Measurements from ENCODE around the gene PILRA. TPM values are rescaled to one million over a fixed set of nuclear protein-coding genes. Genes with fewer than 3 reads are reported as not detected.
A peak's percentile ranks its signal among the peaks of the same experiment; 100 is the strongest.
"Not testable (repeated sequence)": the region's sequence is repeated elsewhere in the genome, so short reads cannot be mapped to it uniquely, and the experiment has no call there.

Gene PILRA
- total RNA-seq, 1 experiment from 2014 or later, result 0.65 TPM

DNA sequence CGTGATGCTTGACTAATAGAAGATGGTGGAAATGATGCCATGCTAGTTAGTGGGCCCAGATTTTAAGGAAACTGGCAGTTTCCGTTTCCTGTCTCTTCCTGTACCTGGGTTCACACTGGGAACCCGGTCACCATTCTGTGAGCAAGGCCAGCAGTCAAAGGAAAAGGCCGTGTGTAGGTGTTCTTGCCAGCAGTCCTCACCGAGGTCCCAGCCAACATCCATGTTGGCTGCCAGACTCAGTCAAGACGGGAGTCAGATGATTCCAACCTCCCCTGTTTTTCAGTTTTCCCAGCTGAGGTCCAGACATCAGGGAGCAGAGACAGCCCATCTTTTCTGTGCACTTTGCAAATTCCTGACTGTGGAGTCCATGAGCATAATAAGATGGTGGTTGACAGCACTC lies 30.5 kb upstream of the PILRA start:
- DNase-seq (ENCODE audit: unreplicated experiment), result no peak
- Mint-ChIP-seq H3K36me3 (ENCODE audit: insufficient read depth, unreplicated experiment) (peaks cover 97% of the 10 kb centered on the region), H3K4me1 (ENCODE audit: insufficient read depth, unreplicated experiment) (peaks cover 27% of the 10 kb centered on the region), H3K27me3 (ENCODE audit: insufficient read depth, unreplicated experiment) (no peaks in the 10 kb centered on the region), H3K9me3 (ENCODE audit: unreplicated experiment) (no peaks in the 10 kb centered on the region), H3K4me3 (ENCODE audit: unreplicated experiment) (no peak overlapping the region), H3K27ac (ENCODE audit: low read depth, unreplicated experiment) (no peak overlapping the region)
- TF ChIP-seq, protein P1, sequence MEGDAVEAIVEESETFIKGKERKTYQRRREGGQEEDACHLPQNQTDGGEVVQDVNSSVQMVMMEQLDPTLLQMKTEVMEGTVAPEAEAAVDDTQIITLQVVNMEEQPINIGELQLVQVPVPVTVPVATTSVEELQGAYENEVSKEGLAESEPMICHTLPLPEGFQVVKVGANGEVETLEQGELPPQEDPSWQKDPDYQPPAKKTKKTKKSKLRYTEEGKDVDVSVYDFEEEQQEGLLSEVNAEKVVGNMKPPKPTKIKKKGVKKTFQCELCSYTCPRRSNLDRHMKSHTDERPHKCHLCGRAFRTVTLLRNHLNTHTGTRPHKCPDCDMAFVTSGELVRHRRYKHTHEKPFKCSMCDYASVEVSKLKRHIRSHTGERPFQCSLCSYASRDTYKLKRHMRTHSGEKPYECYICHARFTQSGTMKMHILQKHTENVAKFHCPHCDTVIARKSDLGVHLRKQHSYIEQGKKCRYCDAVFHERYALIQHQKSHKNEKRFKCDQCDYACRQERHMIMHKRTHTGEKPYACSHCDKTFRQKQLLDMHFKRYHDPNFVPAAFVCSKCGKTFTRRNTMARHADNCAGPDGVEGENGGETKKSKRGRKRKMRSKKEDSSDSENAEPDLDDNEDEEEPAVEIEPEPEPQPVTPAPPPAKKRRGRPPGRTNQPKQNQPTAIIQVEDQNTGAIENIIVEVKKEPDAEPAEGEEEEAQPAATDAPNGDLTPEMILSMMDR (IDR thresholded peaks at IDR 0.05; ENCODE audit: unreplicated experiment), result no peak
- ChIA-PET CTCF (no interaction called here), POLR2A (interaction anchor here (0.8 kb wide), 1 partner anchor 86 kb away, joined by 3 read pairs; the partner anchor contains the start of gene ZCWPW1)
- BruUV-seq (replicated peaks), result no TSS peak
- intact Hi-C loops (cut with micrococcal nuclease), result loop anchor here (10.0 kb wide), 1 partner anchor 208 kb away; no protein-coding TSS in a partner anchor

DNA sequence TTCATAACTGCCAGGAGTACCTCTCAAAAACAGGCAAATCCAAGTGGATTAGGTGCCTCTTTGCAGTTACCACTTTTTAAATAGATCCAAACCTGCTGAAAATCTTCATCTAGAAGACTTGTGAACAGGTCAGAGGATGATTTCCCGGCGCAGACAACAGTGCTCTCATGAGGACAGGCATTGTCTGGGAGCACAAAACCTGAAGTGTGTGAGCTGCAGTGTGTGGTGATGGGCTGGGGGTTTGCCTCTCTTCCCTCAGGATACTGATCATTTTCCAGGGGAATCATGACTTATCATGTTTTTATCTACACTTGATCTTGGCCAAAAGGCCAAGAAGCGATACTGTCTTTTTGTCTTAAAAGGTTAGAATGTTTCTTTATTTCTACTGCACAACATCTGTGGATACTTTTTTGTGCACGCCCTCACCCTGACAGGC lies 29.1 kb upstream of the PILRA start:
- Mint-ChIP-seq H3K36me3 (ENCODE audit: insufficient read depth, unreplicated experiment) (peaks cover 96% of the 10 kb centered on the region), H3K4me1 (ENCODE audit: insufficient read depth, unreplicated experiment) (peaks cover 21% of the 10 kb centered on the region)
- intact Hi-C loops (cut with micrococcal nuclease), result loop anchor here (10.0 kb wide), 1 partner anchor 209 kb away; no protein-coding TSS in a partner anchor
- TF ChIP-seq, protein P1 (IDR thresholded peaks at IDR 0.05; ENCODE audit: unreplicated experiment), result peak; percentile 19
- not testable (repeated sequence) for H3K27ac Mint-ChIP-seq (ENCODE audit: low read depth, unreplicated experiment); H3K27me3 Mint-ChIP-seq (ENCODE audit: insufficient read depth, unreplicated experiment); H3K4me3 Mint-ChIP-seq (ENCODE audit: unreplicated experiment); BruUV-seq (replicated peaks); DNase-seq (ENCODE audit: unreplicated experiment); H3K9me3 Mint-ChIP-seq (ENCODE audit: unreplicated experiment)
- CTCF ChIA-PET, result interaction anchor here (0.6 to 1.2 kb wide), 3 partner anchors 10 to 194 kb away, joined by 4 to 6 read pairs (median 4); no protein-coding TSS in a partner anchor
- POLR2A ChIA-PET, result interaction anchor here (0.7 kb wide), 1 partner anchor 10 kb away, joined by 3 read pairs; no protein-coding TSS in a partner anchor

DNA sequence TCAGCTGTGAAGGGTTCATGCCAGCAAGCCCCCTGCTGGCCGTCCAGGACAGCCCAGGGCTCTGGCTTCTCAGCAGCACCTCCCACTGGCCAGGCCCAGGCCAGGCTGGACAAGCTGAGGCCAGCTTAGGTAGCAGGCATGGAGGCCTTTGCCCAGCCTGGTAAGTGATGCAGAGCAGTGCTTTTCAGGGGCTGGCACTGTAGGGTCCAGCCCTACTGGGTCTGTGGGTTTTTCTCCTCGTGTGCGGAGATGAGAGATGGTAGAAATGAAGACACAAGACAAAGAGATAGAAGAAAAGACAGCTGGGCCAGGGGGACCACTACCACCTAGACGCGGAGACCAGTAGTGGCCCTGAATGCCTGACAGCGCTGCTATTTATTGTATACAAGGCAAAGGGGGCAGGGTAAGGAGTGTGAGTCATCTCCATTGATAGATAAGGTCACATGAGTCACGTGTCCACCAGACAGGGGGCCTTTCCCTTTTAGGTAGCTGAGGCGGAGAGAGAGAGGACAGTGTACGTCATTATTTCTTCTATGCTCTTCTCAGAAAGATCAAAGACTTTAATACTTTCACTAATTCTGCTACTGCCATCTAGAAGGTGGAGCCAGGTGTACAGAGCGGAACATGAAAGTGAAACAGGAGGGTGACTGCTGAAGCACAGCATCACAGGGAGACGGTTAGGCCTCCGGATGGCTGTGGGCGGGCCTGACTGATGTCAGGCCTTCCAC lies 28.6 kb upstream of the PILRA start:
- not testable (repeated sequence) for BruUV-seq (replicated peaks); H3K4me3 Mint-ChIP-seq (ENCODE audit: unreplicated experiment); H3K9me3 Mint-ChIP-seq (ENCODE audit: unreplicated experiment); H3K27me3 Mint-ChIP-seq (ENCODE audit: insufficient read depth, unreplicated experiment); DNase-seq (ENCODE audit: unreplicated experiment)
- POLR2A ChIA-PET, result interaction anchor here (0.7 kb wide), 1 partner anchor 9 kb away, joined by 3 read pairs; no protein-coding TSS in a partner anchor
- Mint-ChIP-seq H3K4me1 (ENCODE audit: insufficient read depth, unreplicated experiment) (peaks cover 21% of the 10 kb centered on the region), H3K36me3 (ENCODE audit: insufficient read depth, unreplicated experiment) (peaks cover 96% of the 10 kb centered on the region), H3K27ac (ENCODE audit: low read depth, unreplicated experiment) (peak overlapping the region; percentile 54)
- intact Hi-C loops (cut with micrococcal nuclease), result loop anchor here (10.0 kb wide), 1 partner anchor 210 kb away; no protein-coding TSS in a partner anchor
- CTCF ChIA-PET, result interaction anchor here (0.6 to 1.2 kb wide), 3 partner anchors 9 to 194 kb away, joined by 4 to 6 read pairs (median 4); no protein-coding TSS in a partner anchor
- TF ChIP-seq, protein P1 (IDR thresholded peaks at IDR 0.05; ENCODE audit: unreplicated experiment), result peak; percentile 36

DNA sequence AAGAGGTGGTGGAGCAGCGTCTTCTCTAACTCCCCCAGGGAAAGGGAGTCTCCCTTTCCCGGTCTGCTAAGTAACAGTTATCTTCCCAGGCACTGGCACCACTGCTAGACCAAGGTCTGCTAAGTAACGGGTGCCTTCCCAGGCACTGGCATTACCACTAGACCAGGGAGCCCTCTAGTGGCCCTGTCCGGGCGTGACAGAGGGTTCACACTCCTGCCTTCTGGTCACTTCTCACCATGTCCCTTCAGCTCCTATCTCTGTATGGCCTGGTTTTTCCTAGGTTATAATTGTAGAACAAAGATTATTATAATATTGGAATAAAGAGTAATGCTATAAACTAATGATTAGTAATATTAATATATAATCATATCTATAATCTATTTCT lies 28.0 kb upstream of the PILRA start:
- TF ChIP-seq, protein P1 (IDR thresholded peaks at IDR 0.05; ENCODE audit: unreplicated experiment), result peak; percentile 52
- Mint-ChIP-seq H3K36me3 (ENCODE audit: insufficient read depth, unreplicated experiment) (peaks cover 96% of the 10 kb centered on the region), H3K4me1 (ENCODE audit: insufficient read depth, unreplicated experiment) (peaks cover 21% of the 10 kb centered on the region)
- H3K4me3 Mint-ChIP-seq (ENCODE audit: unreplicated experiment); BruUV-seq (replicated peaks); POLR2A ChIA-PET; H3K27me3 Mint-ChIP-seq (ENCODE audit: insufficient read depth, unreplicated experiment); H3K27ac Mint-ChIP-seq (ENCODE audit: low read depth, unreplicated experiment); H3K9me3 Mint-ChIP-seq (ENCODE audit: unreplicated experiment): not testable (repeated sequence)
- intact Hi-C loops (cut with micrococcal nuclease), result loop anchor here (10.0 kb wide), 1 partner anchor 210 kb away; no protein-coding TSS in a partner anchor
- DNase-seq (ENCODE audit: unreplicated experiment), result peak; percentile 62
- CTCF ChIA-PET, result interaction anchor here (0.6 to 1.2 kb wide), 3 partner anchors 9 to 215 kb away, joined by 3 to 7 read pairs (median 6); no protein-coding TSS in a partner anchor

All from MCF 10A (cell line).